Stomach (tissue), 4 donors: ENCODE measurements around the gene ZNF574.

Experiments used
- POLR2A ChIP-seq, 4 donors: fragments of 450-650 bp; IDR thresholded peaks; one replicate each; pipeline ENCODE4 v1.6.1; 2016; ENCODE audit warnings: antibody characterized with exemption in 4 of 4, control low read depth in 2 of 4, mild to moderate bottlenecking in 1 of 4, moderate library complexity in 1 of 4
- POLR2AphosphoS5 ChIP-seq, 3 donors: sonication (generic); formaldehyde crosslinking; IDR thresholded peaks; one replicate each; pipeline ENCODE4 v1.6.1; 2016; ENCODE audit warnings: antibody characterized with exemption in 3 of 3

GRCh38 chr19:42079276-42079669, 3.3 kb downstream of the ZNF574 start:
- no peak for TF ChIP-seq POLR2AphosphoS5 (IDR thresholded peaks at IDR 0.05)
- no peak for TF ChIP-seq POLR2A (IDR thresholded peaks at IDR 0.05)
